Stimulated activated CD8-positive, alpha-beta memory T cell treated with anti-CD3 and anti-CD28 coated beads, Interleukin-4, amount 100 ng/mL, for 24 hours (primary cell): ENCODE data around the gene SNX24.

ENCODE experiments used
- DNase-seq: peaks from one replicate; pipeline ENCODE4 v3.0.0-alpha.2; 2020; ENCODE audit warnings: low read depth

The SNX24 gene

GRCh38 chr5:123028222-123028621, 182.8 kb downstream of the SNX24 start:
- no peak for DNase-seq

GRCh38 chr5:123033157-123033671, 187.8 kb downstream of the SNX24 start:
- no peak for DNase-seq

DNA sequence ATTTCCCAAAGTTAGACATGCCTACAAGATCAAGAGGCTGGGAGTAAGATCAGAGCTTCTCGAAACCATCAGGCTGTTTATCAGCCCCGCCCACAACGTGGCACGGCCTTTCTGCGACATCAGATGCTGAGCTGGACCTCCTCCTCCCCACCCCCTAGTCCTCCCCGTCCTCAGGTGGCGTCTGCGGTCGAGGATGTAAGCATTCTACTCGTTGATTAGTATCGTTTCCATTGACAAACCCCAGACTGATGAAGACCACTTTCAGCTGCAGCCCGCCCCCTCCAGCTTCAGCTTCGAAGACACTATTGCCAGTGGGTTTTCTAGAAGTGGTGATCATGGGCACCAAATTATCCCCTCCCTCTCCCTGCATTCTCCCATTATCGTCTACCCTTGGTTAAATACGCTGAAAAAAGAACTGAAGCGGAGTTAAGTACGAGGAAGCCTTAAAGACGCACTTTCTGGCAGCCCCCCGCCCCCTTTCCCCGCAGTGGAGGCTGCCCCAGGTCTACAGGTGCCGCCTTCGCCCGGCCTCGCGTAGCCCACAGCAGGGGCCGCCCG, 190.0 kb downstream of the SNX24 start:
- no peak for DNase-seq

GRCh38 chr5:123035918-123036390, 190.5 kb downstream of the SNX24 start:
- no peak for DNase-seq

- DNase-seq = no peak
These were observed 191.1 kb downstream of the SNX24 start, which contains the start of gene PPIC for GRCh38 chr5:123036391-123037103. PPIC (minus strand) TSS chr5:123036725; CDS start chr5:123036625, 100 bp downstream.

DNA sequence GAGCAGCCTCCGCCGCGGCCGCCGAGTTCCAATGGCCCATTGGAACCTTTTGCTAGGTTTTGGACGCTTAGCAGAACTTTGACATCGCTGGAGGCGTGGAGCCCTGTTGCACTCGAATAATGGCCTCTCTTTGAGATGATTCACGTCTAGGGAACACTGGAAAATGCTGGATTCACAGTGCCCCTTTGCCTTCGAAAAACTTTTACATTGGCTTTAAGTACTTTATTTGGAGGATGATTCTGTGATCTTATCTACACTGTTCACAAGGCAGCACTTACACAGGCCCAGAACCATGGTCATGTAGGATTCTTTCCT, 191.6 kb downstream of the SNX24 start:
- DNase-seq = no peak

GRCh38 chr5:123039673-123040072, 194.3 kb downstream of the SNX24 start:
- no peak for DNase-seq

DNA sequence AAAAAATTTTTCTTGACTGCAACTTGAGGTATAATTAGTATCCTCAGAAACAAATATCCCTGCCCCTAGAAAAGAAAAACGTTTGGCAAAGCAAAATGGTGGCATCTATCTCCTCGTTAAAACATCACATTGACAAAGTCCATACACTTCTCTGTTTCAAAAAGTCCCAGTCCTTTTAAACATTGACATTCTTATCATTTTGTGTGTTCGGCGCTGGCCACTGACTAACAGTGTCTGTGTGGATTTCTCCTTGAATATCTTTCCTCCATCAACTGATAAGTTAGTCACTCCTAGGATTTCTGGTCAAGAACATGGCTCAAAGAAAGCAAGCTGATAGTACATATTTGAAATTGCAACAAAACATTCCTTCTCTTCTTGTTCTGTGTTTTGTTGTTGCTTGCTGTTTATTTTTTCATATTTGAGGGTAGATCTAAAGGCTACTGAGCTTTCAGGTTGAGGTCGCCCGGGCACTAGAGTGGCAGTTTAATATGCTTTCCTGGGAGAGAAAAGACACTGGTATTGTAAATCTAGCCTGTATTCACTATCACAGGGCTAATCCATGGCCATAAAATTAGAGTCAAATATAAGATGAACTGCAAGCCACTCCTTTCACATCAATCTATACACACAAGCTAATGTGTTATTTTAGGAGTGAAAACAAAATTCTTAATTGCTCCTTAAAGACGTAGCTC, 199.7 kb downstream of the SNX24 start:
- DNase-seq = no peak

- DNase-seq = no peak
These were observed 200.8 kb downstream of the SNX24 start for GRCh38 chr5:123046222-123046621.

GRCh38 chr5:123047706-123048105, 202.3 kb downstream of the SNX24 start:
- DNase-seq = no peak

- DNase-seq = no peak
These were observed 205.8 kb downstream of the SNX24 start for GRCh38 chr5:123051206-123051605.
